B cell (primary cell): ENCODE results near the gene KLHDC8A. TPM values are rescaled to one million over a fixed set of nuclear protein-coding genes. Genes with fewer than 3 reads are reported as not detected.

Source experiments
- ATAC-seq: fragments of 200-7000 bp; cut with Tn5 transposase; one replicate; pipeline ENCODE4 v1.10.0; 2021; ENCODE audit warnings: low read depth, mild to moderate bottlenecking, moderate number of reproducible peaks, moderate library complexity
- CTCF ChIA-PET: fragments of 350-600 bp; sonication (Branson Sonifier 250); formaldehyde crosslinking; loops from one replicate; lab custom pipeline; 2021; ENCODE audit warnings: antibody characterized with exemption, inconsistent platforms; lab: Charles Lee
- POLR2A ChIA-PET: fragments of 350-600 bp; sonication (Branson Sonifier 250); formaldehyde crosslinking; loops from one replicate; lab custom pipeline; 2021; ENCODE audit warnings: antibody characterized with exemption; lab: Charles Lee
- DNase-seq: peaks from one replicate; pipeline ENCODE4 v3.0.0; 2013
- H2AFZ ChIP-seq: 2 replicates; pipeline ENCODE4 v1.6.1; 2012; ENCODE audit warnings: mild to moderate bottlenecking, low read depth, low read length; ENCODE audit not compliant: insufficient read depth, poor library complexity, severe bottlenecking
- H3K27ac ChIP-seq, 2 donors: 1 replicate in 1 of 2; 2 replicates in 1 of 2; pipeline ENCODE4 v1.5.1; 2012 to 2013; ENCODE audit warnings: low read length in 2 of 2, mild to moderate bottlenecking in 2 of 2, moderate library complexity in 1 of 2
- H3K27me3 ChIP-seq, 4 experiments: fragments of 200-600 bp in 1 of 4; sonication (generic) in 1 of 4; replicated peaks in 1 of 4; 1 replicate in 2 of 4; 2 replicates in 2 of 4; pipeline versions ENCODE4 v1.6.1 to v1.7.0; 2013 to 2016; ENCODE audit warnings: low read length in 3 of 4, mild to moderate bottlenecking in 2 of 4, mixed read lengths in 1 of 4, moderate library complexity in 1 of 4; ENCODE audit not compliant: insufficient read depth in 4 of 4, control insufficient read depth in 3 of 4; ENCODE audit errors: control extremely low read depth in 1 of 4
- H3K36me3 ChIP-seq, 2 experiments: replicated peaks in 1 of 2; 1 replicate in 1 of 2; 2 replicates in 1 of 2; pipeline versions ENCODE4 v1.6.1 to v1.7.1; 2013; ENCODE audit warnings: low read length in 1 of 2; ENCODE audit not compliant: insufficient read depth in 2 of 2, control insufficient read depth in 1 of 2; ENCODE audit errors: control extremely low read depth in 1 of 2, extremely low read depth in 1 of 2
- H3K4me1 ChIP-seq, 2 donors: fragments of 200-600 bp in 1 of 2; sonication (generic) in 1 of 2; 1 replicate in 1 of 2; 2 replicates in 1 of 2; pipeline versions ENCODE4 v1.5.1 to v1.6.1; 2013 to 2017; ENCODE audit warnings: low read length in 2 of 2; ENCODE audit not compliant: control insufficient read depth in 2 of 2, insufficient read depth in 2 of 2
- H3K4me2 ChIP-seq: replicated peaks from 2 replicates; pipeline ENCODE3; 2012; ENCODE audit warnings: mild to moderate bottlenecking, low read depth, low read length; ENCODE audit not compliant: poor library complexity, severe bottlenecking
- H3K4me3 ChIP-seq, 5 experiments: fragments of 200-600 bp in 1 of 5; sonication (generic) in 1 of 5; 1 replicate in 3 of 5; 2 replicates in 2 of 5; pipeline versions ENCODE4 v1.5.1 to v1.7.0; 2011 to 2016; ENCODE audit warnings: low read length in 4 of 5, mild to moderate bottlenecking in 4 of 5, low read depth in 2 of 5, control low read depth in 1 of 5, moderate library complexity in 1 of 5; ENCODE audit not compliant: insufficient read depth in 1 of 5; ENCODE audit errors: control extremely low read depth in 1 of 5, extremely low read depth in 1 of 5
- H3K79me2 ChIP-seq: fragments of 200-600 bp; sonication (generic); one replicate; pipeline ENCODE4 v1.6.0; 2016; ENCODE audit warnings: low read length; ENCODE audit not compliant: control insufficient read depth, insufficient read depth
- H3K9ac ChIP-seq: fragments of 200-600 bp; sonication (generic); 2 replicates; pipeline ENCODE4 v1.6.1; 2017; ENCODE audit warnings: mild to moderate bottlenecking, low read length, moderate library complexity
- H3K9me3 ChIP-seq, 3 donors: one replicate each; pipeline versions ENCODE4 v1.6.1 to v1.7.1; 2013; ENCODE audit warnings: low read length in 2 of 3; ENCODE audit not compliant: control insufficient read depth in 2 of 3, insufficient read depth in 1 of 3; ENCODE audit errors: control extremely low read depth in 1 of 3
- H4K20me1 ChIP-seq: 2 replicates; pipeline ENCODE4 v1.6.0; 2012; ENCODE audit warnings: mild to moderate bottlenecking, low read length; ENCODE audit not compliant: insufficient read depth, control insufficient read depth, poor library complexity, severe bottlenecking
- H3K27ac Mint-ChIP-seq: one replicate; pipeline ENCODE4 v1.8.0; 2021; ENCODE audit warnings: mixed read lengths
- H3K27me3 Mint-ChIP-seq: one replicate; pipeline ENCODE4 v1.8.0; 2021; ENCODE audit warnings: mixed read lengths
- H3K4me1 Mint-ChIP-seq: one replicate; pipeline ENCODE4 v1.8.0; 2021; ENCODE audit warnings: mixed read lengths
- H3K4me3 Mint-ChIP-seq: one replicate; pipeline ENCODE4 v1.8.0; 2021; ENCODE audit warnings: mixed read lengths
- H3K9me3 Mint-ChIP-seq: one replicate; pipeline ENCODE4 v1.8.0; 2022; ENCODE audit warnings: mixed read lengths; ENCODE audit not compliant: insufficient read depth
- EZH2 ChIP-seq: IDR thresholded peaks from 2 replicates; pipeline ENCODE4 v1.6.1; 2012; ENCODE audit warnings: borderline replicate concordance, low read depth, mild to moderate bottlenecking, moderate library complexity, low read length; ENCODE audit not compliant: insufficient read depth, poor library complexity, severe bottlenecking
- WGBS: methylation state at CpG from one replicate; pipeline ENCODE4 v1.1.5; 2013; ENCODE audit warnings: missing lambda C conversion rate; ENCODE audit not compliant: insufficient coverage; 5-methylcytosine and 5-hydroxymethylcytosine counted together
- intact Hi-C: fragments of 100-400 bp; cut with micrococcal nuclease; formaldehyde crosslinking; loops from one replicate; pipeline ENCODE4 v1.10.0; 2022
- polyA plus RNA-seq: library from polyadenylated mRNA; depleted of rRNA; stranded (reverse); fragments of >200 nt; gene quantifications from 2 replicates; pipeline ENCODE4 v1.2.3, GENCODE V29; 2012
- total RNA-seq, 2 donors: library from RNA; stranded (reverse); fragments of 120-200 nt in 1 of 2; gene quantifications; 1 replicate in 1 of 2; 2 replicates in 1 of 2; pipeline versions ENCODE4 v1.2.3 to v1.2.4, GENCODE V29; 2013 to 2022
- TF ChIP-seq, protein P1 (sequence below): fragments of 200-600 bp; IDR thresholded peaks from one replicate; pipeline ENCODE4 v1.8.0; 2022; ENCODE audit warnings: antibody characterized with exemption, mild to moderate bottlenecking

The KLHDC8A gene
- total and polyA plus RNA-seq, 2 donors (not counting 1 experiment from before 2014, with no cell fraction given), result 0.39 to 0.60 TPM

DNA sequence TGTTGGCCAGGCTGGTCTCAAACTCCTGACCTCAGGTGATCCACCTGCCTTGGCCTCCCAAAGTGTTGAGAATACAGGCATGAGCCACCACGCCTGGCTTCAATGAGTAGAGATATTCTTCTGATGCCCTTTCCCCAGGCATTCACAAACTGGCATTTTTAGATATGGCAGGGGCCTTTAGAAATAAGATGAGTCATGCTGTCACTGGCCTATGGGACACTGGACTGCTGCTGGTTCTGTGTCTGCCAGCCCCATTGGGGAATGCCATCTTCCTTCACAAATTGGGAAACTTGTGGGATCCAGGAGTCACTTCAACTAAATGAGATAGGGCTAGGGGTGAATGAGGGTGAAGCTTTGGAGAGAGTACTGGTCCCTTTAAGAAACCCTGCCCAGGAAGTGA is 16.0 kb downstream of the KLHDC8A start:
- no CpG with 5 or more reads among the region's 1 CpG for WGBS
- no peak overlapping the region for H3K4me3 ChIP-seq
- Mint-ChIP-seq H3K27me3 (peaks cover 8% of the 10 kb centered on the region), H3K27ac (no peak overlapping the region), H3K4me1 (peaks cover 24% of the 10 kb centered on the region), H3K9me3 (no peaks in the 10 kb centered on the region), H3K4me3 (no peak overlapping the region)
- H4K20me1 ChIP-seq, result no peaks in the 10 kb centered on the region
- H3K9me3 ChIP-seq, result peaks cover 0 to 10% (median 0%) of the 10 kb centered on the region in 3 donors
- DNase-seq (no peak), ATAC-seq (no peak)
- H2AFZ ChIP-seq, result no peak overlapping the region
- no peak for TF ChIP-seq EZH2
- TF ChIP-seq, protein P1, sequence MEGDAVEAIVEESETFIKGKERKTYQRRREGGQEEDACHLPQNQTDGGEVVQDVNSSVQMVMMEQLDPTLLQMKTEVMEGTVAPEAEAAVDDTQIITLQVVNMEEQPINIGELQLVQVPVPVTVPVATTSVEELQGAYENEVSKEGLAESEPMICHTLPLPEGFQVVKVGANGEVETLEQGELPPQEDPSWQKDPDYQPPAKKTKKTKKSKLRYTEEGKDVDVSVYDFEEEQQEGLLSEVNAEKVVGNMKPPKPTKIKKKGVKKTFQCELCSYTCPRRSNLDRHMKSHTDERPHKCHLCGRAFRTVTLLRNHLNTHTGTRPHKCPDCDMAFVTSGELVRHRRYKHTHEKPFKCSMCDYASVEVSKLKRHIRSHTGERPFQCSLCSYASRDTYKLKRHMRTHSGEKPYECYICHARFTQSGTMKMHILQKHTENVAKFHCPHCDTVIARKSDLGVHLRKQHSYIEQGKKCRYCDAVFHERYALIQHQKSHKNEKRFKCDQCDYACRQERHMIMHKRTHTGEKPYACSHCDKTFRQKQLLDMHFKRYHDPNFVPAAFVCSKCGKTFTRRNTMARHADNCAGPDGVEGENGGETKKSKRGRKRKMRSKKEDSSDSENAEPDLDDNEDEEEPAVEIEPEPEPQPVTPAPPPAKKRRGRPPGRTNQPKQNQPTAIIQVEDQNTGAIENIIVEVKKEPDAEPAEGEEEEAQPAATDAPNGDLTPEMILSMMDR, result no peak
- H3K36me3 ChIP-seq, result no peaks in the 10 kb centered on the region
- H3K9ac ChIP-seq, result no peak overlapping the region
- H3K27ac ChIP-seq, result no peak overlapping the region
- intact Hi-C loops, result no loop called here
- POLR2A ChIA-PET, result no interaction called here
- no peak overlapping the region for H3K4me2 ChIP-seq
- peaks cover 0 to 20% (median 9%) of the 10 kb centered on the region in 4 experiments for H3K27me3 ChIP-seq
- no peaks in the 10 kb centered on the region for H3K79me2 ChIP-seq
- peaks cover 16 to 23% of the 10 kb centered on the region in 2 donors for H3K4me1 ChIP-seq
- CTCF ChIA-PET, result interaction anchor here (0.6 to 32.7 kb wide), 6 partner anchors 9 to 152 kb away, joined by 3 to 2421 read pairs (median 10); partner anchors contain the start of gene NUAK2

DNA sequence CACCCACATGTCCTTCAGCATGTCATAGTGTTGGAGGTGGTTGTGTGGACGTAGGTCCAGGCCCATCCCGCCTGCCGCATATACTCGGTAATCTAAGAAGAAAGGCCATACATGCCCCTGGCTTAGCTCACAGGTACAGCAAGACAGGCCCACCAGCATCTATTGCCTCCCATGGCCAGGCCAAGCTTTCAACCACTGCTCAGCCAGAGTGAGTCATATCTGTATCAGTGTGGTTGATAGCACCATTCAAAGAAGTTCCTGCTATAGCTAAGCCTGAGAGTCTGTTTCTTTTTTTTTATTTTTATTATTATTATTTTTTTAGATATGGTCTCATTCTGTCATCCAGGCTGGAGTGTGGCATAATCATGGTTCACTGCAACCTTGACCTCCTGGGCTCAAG is 17.0 kb downstream of the KLHDC8A start:
- no peaks in the 10 kb centered on the region for H3K79me2 ChIP-seq
- WGBS, result no CpG with 5 or more reads among the region's 4 CpGs
- H3K36me3 ChIP-seq, result no peaks in the 10 kb centered on the region
- no peak overlapping the region for H2AFZ ChIP-seq
- H3K4me3 ChIP-seq, result no peak overlapping the region
- no peaks in the 10 kb centered on the region for H4K20me1 ChIP-seq
- Mint-ChIP-seq H3K27me3 (peaks cover 6% of the 10 kb centered on the region), H3K4me3 (no peak overlapping the region), H3K9me3 (no peaks in the 10 kb centered on the region), H3K4me1 (peaks cover 26% of the 10 kb centered on the region), H3K27ac (no peak overlapping the region)
- H3K27me3 ChIP-seq, result peaks cover 0 to 18% (median 6%) of the 10 kb centered on the region in 4 experiments
- no peak overlapping the region for H3K4me2 ChIP-seq
- H3K27ac ChIP-seq, result no peak overlapping the region
- peaks cover 0 to 10% (median 0%) of the 10 kb centered on the region in 3 donors for H3K9me3 ChIP-seq
- ChIA-PET CTCF (interaction anchor here (0.6 to 32.7 kb wide), 9 partner anchors 8 to 184 kb away, joined by 3 to 2421 read pairs (median 13); partner anchors contain the start of gene NUAK2), POLR2A (no interaction called here)
- DNase-seq (no peak), ATAC-seq (no peak)
- TF ChIP-seq EZH2, result no peak
- TF ChIP-seq, protein P1, result no peak
- H3K9ac ChIP-seq, result no peak overlapping the region
- H3K4me1 ChIP-seq, result peaks cover 13 to 21% of the 10 kb centered on the region in 2 donors
- intact Hi-C loops, result no loop called here
